GM19328 (cell line): ENCODE data around the gene ATP2C1.
"Not testable (repeated sequence)": the region's sequence is repeated elsewhere in the genome, so short reads cannot be mapped to it uniquely, and the experiment has no call there.

Experiments
- ATAC-seq: cut with Tn5 transposase; IDR thresholded peaks from one replicate; pipeline ENCODE4 v1.9.1; 2021; ENCODE audit warnings: mild to moderate bottlenecking, moderate library complexity; ENCODE audit not compliant: unreplicated experiment

Gene ATP2C1

GRCh38 chr3:131036200-131036816, 142.4 kb downstream of the ATP2C1 start:
- ATAC-seq: no peak

GRCh38 chr3:131036986-131037385, 143.1 kb downstream of the ATP2C1 start:
- ATAC-seq: no peak

DNA sequence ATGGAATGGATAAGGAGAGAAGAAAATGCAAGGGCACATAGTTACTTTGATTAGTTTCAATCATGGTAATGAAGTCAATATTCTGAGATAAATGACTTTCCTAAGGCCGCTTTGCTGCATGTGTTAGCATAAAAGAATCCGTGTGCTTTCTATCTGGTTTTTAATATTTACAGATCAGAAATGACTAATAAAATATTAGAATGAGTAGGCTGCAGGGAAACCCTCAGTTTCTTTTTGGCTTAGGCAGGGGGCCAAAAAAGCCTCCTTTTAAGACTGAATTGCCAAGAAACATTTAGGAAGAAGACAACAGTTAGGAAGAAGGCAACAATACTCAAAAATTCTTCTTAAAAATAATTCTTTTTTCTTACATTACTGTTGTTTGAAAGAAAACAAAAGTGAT, 144.4 kb downstream of the ATP2C1 start:
- no peak for ATAC-seq

- not testable (repeated sequence) for ATAC-seq
Measured at GRCh38 chr3:131042271-131042985, 148.5 kb downstream of the ATP2C1 start.

DNA sequence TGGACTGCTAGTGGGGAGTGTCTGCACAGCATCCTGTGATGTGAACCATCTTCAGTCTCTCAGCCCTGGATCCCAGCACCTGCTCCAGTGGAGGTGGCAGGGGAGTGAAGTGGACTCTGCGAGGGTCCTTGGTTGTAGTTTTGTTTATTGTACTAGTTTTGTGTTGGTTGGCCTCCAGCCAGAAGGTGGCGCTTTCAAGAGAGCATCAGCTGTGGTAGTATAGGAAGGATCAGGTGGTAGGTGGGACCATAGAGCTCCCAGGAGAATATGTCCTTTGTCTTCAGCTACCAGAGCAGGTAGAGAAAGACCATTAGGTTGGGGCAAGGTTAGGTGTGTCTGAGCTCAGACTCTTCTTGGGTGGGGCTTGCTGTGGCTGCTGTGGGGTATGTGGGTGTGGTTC, 153.7 kb downstream of the ATP2C1 start:
- no peak for ATAC-seq

GRCh38 chr3:131048030-131048429, 154.1 kb downstream of the ATP2C1 start:
- ATAC-seq: no peak

DNA sequence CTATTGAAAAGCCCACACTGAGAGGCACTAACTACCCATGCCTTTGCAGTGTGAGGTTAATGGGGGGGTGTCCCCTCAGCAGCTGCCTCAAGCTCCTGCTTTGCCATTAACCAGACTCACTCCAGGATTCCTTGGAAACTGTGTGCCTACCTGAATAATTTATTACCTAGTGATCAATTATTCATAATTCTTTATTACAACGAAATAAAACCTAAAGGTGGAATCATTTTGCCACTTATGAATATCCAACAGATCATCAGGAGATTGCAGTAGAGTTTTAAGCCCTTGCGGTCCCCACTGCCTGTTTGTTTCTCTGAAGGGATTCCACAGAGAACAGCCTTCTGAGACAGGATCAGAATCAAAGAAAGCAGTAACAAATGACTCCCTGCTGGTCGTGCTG, 156.1 kb downstream of the ATP2C1 start:
- no peak for ATAC-seq

GRCh38 chr3:131053043-131053859, 159.4 kb downstream of the ATP2C1 start:
- ATAC-seq: no peak
